ENCODE results near the gene NDOR1. TPM values are rescaled to one million over a fixed set of nuclear protein-coding genes. Genes with fewer than 3 reads are reported as not detected.

NDOR1 gene
- total RNA-seq, 3 donors from 2014 or later (not counting 1 experiment from before 2014, with no cell fraction given): 31.1 to 36.0 (median 31.9) TPM

DNA sequence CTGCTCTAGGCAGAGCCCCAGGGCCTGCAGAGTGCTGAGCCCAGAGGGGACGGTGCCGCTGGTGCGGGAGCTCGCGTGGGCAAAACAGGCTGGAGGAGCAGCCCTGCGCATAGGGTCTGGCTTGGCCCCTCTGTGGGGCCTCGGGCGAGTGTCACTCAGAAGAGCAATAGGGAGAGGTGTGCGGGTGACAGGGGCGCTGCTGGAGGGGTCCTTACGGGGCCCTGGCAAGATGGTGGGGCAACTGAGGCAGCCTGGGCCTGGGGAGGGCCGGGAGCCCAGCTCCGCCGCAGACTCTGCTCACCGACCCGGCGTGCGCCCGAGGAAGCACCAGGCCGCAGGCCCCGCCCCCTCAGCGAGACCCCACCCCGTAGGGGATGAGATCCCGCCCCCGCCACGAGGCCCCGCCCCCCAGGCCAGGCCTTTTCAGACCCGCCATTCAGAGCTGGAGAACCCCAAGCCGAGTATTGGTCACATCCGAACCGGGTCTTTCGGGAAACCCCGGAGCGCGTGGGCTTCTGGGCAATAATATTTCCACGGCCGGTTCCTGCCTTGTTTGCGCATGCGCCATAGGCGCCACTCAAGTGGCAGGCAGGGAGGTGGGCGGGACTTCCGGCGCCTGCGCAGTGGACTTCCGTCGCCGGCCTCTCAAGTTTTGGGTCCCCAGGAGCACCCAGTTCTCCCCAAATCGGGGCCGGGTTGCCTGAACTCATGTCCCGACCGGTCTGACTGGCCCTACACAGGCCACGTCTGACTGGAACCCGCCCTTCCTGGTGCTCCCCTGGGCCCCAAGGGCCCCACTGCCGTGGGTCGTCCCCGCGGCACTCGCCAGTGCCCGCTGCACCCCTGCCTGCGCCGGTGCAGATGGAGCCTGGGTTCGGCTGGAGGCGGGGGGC is 17.8 kb downstream of the NDOR1 start:
- WGBS (ENCODE audit: insufficient coverage): under 1% methylated on average over 63 of the region's 63 CpGs
- H3K27ac ChIP-seq (ENCODE audit: low read length): peak overlapping the region; percentile 84
- TF ChIP-seq, protein P1, sequence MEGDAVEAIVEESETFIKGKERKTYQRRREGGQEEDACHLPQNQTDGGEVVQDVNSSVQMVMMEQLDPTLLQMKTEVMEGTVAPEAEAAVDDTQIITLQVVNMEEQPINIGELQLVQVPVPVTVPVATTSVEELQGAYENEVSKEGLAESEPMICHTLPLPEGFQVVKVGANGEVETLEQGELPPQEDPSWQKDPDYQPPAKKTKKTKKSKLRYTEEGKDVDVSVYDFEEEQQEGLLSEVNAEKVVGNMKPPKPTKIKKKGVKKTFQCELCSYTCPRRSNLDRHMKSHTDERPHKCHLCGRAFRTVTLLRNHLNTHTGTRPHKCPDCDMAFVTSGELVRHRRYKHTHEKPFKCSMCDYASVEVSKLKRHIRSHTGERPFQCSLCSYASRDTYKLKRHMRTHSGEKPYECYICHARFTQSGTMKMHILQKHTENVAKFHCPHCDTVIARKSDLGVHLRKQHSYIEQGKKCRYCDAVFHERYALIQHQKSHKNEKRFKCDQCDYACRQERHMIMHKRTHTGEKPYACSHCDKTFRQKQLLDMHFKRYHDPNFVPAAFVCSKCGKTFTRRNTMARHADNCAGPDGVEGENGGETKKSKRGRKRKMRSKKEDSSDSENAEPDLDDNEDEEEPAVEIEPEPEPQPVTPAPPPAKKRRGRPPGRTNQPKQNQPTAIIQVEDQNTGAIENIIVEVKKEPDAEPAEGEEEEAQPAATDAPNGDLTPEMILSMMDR (IDR thresholded peaks at IDR 0.05): no peak
- H3K4me3 Mint-ChIP-seq: peak overlapping the region; percentile 86
- H3K9me3 Mint-ChIP-seq: no peaks in the 10 kb centered on the region
- H3K27me3 ChIP-seq (ENCODE audit: control insufficient read depth, insufficient read depth, low read length): peaks cover 7% of the 10 kb centered on the region
- DNase-seq (peak; percentile 97 to 99), ATAC-seq (peak; percentile 93 to 98 (median 94))
- H3K27ac Mint-ChIP-seq: peak overlapping the region; percentile 62 to 88
- peaks cover 0 to 3% of the 10 kb centered on the region in 2 donors for H3K27me3 Mint-ChIP-seq (ENCODE audit: low read depth in 2 of 2)
- peaks cover 31% of the 10 kb centered on the region for H3K4me1 ChIP-seq (ENCODE audit: control insufficient read depth, insufficient read depth, low read length)
- H3K9me3 ChIP-seq (ENCODE audit: control insufficient read depth, insufficient read depth, low read length): no peaks in the 10 kb centered on the region
- H3K36me3 ChIP-seq (ENCODE audit: control insufficient read depth, insufficient read depth, low read length): no peaks in the 10 kb centered on the region
- intact Hi-C loops (cut with micrococcal nuclease): loop anchor here (1.0 to 5.0 kb wide), 4 partner anchors 18 to 96 kb away; partner anchors contain the start of genes NDOR1, NELFB, TMEM203 and TUBB4B
- no peaks in the 10 kb centered on the region for H3K36me3 Mint-ChIP-seq
- peaks cover 5 to 11% of the 10 kb centered on the region in 2 donors for H3K4me1 Mint-ChIP-seq
- peak overlapping the region; percentile 58 for H3K4me3 ChIP-seq (ENCODE audit: low read length)

DNA sequence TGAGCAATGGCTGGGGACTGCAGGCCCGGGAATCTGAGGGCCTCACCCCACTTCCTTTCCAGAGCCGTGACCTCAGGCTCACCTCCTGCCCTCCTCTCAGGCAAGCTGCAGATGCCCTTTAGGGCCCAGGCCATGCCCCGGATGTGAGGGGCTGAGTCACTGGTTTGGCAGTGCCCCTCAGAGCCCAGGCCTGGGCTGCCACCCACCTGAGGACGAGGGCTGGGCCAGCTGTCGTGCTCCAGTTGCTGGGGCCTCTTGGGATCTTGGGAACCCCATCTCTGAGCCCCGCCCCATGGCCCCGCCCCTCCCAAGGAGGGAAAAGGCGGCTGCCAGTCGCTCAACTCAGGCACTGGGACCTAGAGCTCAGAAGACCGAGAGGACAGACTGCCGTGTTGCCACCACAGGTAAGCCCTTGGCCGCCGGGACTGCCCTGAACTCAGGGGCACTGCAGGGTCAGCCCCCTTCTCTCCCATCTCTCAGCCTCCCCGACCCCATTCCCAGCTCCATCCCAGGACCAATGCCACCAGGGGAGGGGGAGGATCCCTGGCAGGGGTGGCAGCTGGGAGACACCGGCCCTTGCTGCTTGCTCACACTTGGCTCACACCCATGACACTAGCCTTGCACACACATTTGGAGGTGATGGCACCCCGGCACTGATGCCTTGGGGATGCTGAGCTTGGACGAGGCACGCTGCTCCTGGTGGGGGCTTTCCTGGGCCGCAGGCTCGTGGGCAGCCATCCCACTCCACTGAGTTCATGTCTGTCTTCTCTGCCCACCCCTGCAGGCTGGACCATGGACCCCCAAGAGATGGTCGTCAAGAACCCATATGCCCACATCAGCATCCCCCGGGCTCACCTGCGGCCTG is 19.6 kb downstream of the NDOR1 start, which contains the start of gene CYSRT1:
Gene CYSRT1, plus strand, starts transcription at position 345 of the 865 bp plus-strand sequence. Its CDS starts 448 bp downstream, at position 793.
- no peak for DNase-seq
- H3K4me1 ChIP-seq (ENCODE audit: control insufficient read depth, insufficient read depth, low read length): peaks cover 31% of the 10 kb centered on the region
- H3K27me3 ChIP-seq (ENCODE audit: control insufficient read depth, insufficient read depth, low read length): peaks cover 9% of the 10 kb centered on the region
- H3K27ac Mint-ChIP-seq: peak within 1 kb of the TSS in 1 of 2 donors; percentile 88
- peaks cover 0 to 3% of the 10 kb centered on the region in 2 donors for H3K27me3 Mint-ChIP-seq (ENCODE audit: low read depth in 2 of 2)
- H3K36me3 Mint-ChIP-seq: no peaks in the 10 kb centered on the region
- H3K4me3 Mint-ChIP-seq: peak within 1 kb of the TSS; percentile 86
- no peaks in the 10 kb centered on the region for H3K9me3 ChIP-seq (ENCODE audit: control insufficient read depth, insufficient read depth, low read length)
- H3K36me3 ChIP-seq (ENCODE audit: control insufficient read depth, insufficient read depth, low read length): no peaks in the 10 kb centered on the region
- TF ChIP-seq, protein P1 (IDR thresholded peaks at IDR 0.05): no peak
- peaks cover 5 to 11% of the 10 kb centered on the region in 2 donors for H3K4me1 Mint-ChIP-seq
- H3K27ac ChIP-seq (ENCODE audit: low read length): peak within 1 kb of the TSS; percentile 84
- H3K4me3 ChIP-seq (ENCODE audit: low read length): peak within 1 kb of the TSS; percentile 58
- 50% methylated on average over 22 of the region's 23 CpGs for WGBS (ENCODE audit: insufficient coverage)
- no peaks in the 10 kb centered on the region for H3K9me3 Mint-ChIP-seq
- intact Hi-C loops (cut with micrococcal nuclease): loop anchor here (5.0 kb wide), 3 partner anchors 98 to 178 kb away; partner anchors contain the start of gene NPDC1
- no peak for ATAC-seq

DNA sequence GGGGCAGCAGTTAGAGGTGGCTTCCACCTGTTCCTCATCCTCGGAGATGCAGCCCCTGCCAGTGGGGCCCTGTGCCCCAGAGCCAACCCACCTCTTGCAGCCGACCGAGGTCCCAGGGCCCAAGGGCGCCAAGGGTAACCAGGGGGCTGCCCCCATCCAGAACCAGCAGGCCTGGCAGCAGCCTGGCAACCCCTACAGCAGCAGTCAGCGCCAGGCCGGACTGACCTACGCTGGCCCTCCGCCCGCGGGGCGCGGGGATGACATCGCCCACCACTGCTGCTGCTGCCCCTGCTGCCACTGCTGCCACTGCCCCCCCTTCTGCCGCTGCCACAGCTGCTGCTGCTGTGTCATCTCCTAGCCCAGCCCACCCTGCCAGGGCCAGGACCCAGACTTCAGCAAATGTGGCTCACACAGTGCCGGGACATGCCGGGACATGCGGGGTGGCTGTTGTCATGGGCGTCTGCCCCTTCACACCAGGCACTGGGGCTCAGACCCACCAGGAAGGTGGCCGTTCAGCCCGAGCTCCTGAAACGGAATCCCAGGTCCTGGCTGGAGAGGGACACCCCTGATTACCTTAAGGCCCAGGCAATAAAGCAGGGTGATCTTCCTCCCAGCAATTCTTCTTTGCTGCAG is 20.3 kb downstream of the NDOR1 start:
- Histone ChIP-seq H3K4me3 (ENCODE audit: low read length) (no peak overlapping the region), H3K4me1 (ENCODE audit: control insufficient read depth, insufficient read depth, low read length) (peaks cover 31% of the 10 kb centered on the region), H3K36me3 (ENCODE audit: control insufficient read depth, insufficient read depth, low read length) (no peaks in the 10 kb centered on the region), H3K27ac (ENCODE audit: low read length) (no peak overlapping the region), H3K9me3 (ENCODE audit: control insufficient read depth, insufficient read depth, low read length) (no peaks in the 10 kb centered on the region), H3K27me3 (ENCODE audit: control insufficient read depth, insufficient read depth, low read length) (peaks cover 9% of the 10 kb centered on the region)
- Mint-ChIP-seq H3K27me3 (ENCODE audit: low read depth in 2 of 2) (peaks cover 0 to 3% of the 10 kb centered on the region in 2 donors), H3K4me1 (peaks cover 5 to 11% of the 10 kb centered on the region in 2 donors), H3K9me3 (no peaks in the 10 kb centered on the region), H3K4me3 (no peak overlapping the region), H3K27ac (no peak overlapping the region), H3K36me3 (no peaks in the 10 kb centered on the region)
- WGBS (ENCODE audit: insufficient coverage): 83% methylated on average over 21 of the region's 21 CpGs
- ATAC-seq (no peak), DNase-seq (no peak)
- intact Hi-C loops (cut with micrococcal nuclease): loop anchor here (5.0 kb wide), 2 partner anchors 109 to 179 kb away; partner anchors contain the start of gene NPDC1
- TF ChIP-seq, protein P1 (IDR thresholded peaks at IDR 0.05): no peak
